Peyer's patch (tissue), 4 donors: ENCODE data around the gene GSTM4. TPM values are rescaled to one million over a fixed set of nuclear protein-coding genes. Genes with fewer than 3 reads are reported as not detected.

Experiments
- DNase-seq, 3 donors: peaks; one replicate each; pipeline ENCODE4 v3.0.0-alpha.2; 2017 to 2019
- H3K27ac ChIP-seq, 4 donors: fragments of 200-600 bp; sonication (generic); one replicate each; pipeline ENCODE4 v1.5.1; 2016 to 2019
- H3K27me3 ChIP-seq, 2 donors: fragments of 200-600 bp; sonication (generic); one replicate each; pipeline ENCODE4 v1.5.1; 2019
- H3K36me3 ChIP-seq, 3 donors: fragments of 200-600 bp; sonication (generic); one replicate each; pipeline ENCODE4 v1.5.1; 2016 to 2019
- H3K4me1 ChIP-seq, 4 donors: fragments of 200-600 bp; sonication (generic); one replicate each; pipeline ENCODE4 v1.5.1; 2016 to 2019
- H3K4me3 ChIP-seq, 4 donors: fragments of 200-600 bp; sonication (generic); 1 replicate in 3 of 4; 2 replicates in 1 of 4; pipeline ENCODE4 v1.5.1; 2016 to 2019; ENCODE audit warnings: mild to moderate bottlenecking in 1 of 4
- H3K9me3 ChIP-seq, 4 donors: fragments of 200-600 bp; sonication (generic); one replicate each; pipeline ENCODE4 v1.5.1; 2016 to 2019; ENCODE audit warnings: mild to moderate bottlenecking in 1 of 4
- CTCF ChIP-seq, 6 experiments: fragments of 450-650 bp in 4 of 6; fragments of 200-600 bp in 2 of 6; sonication (generic) in 1 of 6; IDR thresholded peaks; one replicate each; pipeline ENCODE4 v1.5.1; 2017 to 2019; ENCODE audit warnings: antibody characterized with exemption in 6 of 6, mild to moderate bottlenecking in 3 of 6, moderate library complexity in 1 of 6
- POLR2A ChIP-seq, 2 donors: fragments of 450-650 bp; IDR thresholded peaks; one replicate each; pipeline ENCODE4 v1.5.1; 2017; ENCODE audit warnings: antibody characterized with exemption in 2 of 2, mild to moderate bottlenecking in 2 of 2, moderate library complexity in 2 of 2
- total RNA-seq, 4 donors: library from RNA; depleted of rRNA; stranded (reverse); fragments of >200 nt; gene quantifications; one replicate each; pipeline ENCODE4 v1.1.0, GENCODE V29; 2016

Gene GSTM4
- total RNA-seq, 4 donors from 2014 or later: 76.7 to 276 (median 228) TPM

GRCh38 chr1:109630898-109631512 is 24.9 kb upstream of the GSTM4 start:
- Histone ChIP-seq H3K36me3 (peaks cover 0 to 55% (median 0%) of the 10 kb centered on the region in 3 donors), H3K27ac (no peak overlapping the region)
- TF ChIP-seq POLR2A (IDR thresholded peaks at IDR 0.05) (no peak), CTCF (IDR thresholded peaks at IDR 0.05) (no peak)

GRCh38 chr1:109631513-109632505 is 24.1 kb upstream of the GSTM4 start:
- Histone ChIP-seq H3K27me3 (no peaks in the 10 kb centered on the region), H3K9me3 (no peaks in the 10 kb centered on the region), H3K4me1 (peaks cover 0 to 30% (median 5%) of the 10 kb centered on the region in 4 donors), H3K27ac (no peak overlapping the region), H3K4me3 (no peak overlapping the region), H3K36me3 (peaks cover 0 to 47% (median 0%) of the 10 kb centered on the region in 3 donors)
- DNase-seq: no peak
- TF ChIP-seq POLR2A (IDR thresholded peaks at IDR 0.05) (no peak), CTCF (IDR thresholded peaks at IDR 0.05) (no peak)

More at GRCh38 chr1:109630898-109631512, 24.9 kb upstream of the GSTM4 start:
- Histone ChIP-seq H3K4me3 (no peak overlapping the region), H3K4me1 (peaks cover 0 to 22% (median 3%) of the 10 kb centered on the region in 4 donors), H3K9me3 (no peaks in the 10 kb centered on the region), H3K27me3 (no peaks in the 10 kb centered on the region)
- no peak for DNase-seq

- DNase-seq: peak in 2 of 3 donors; percentile 49 to 54
- Histone ChIP-seq H3K36me3 (peaks cover 0 to 37% (median 0%) of the 10 kb centered on the region in 3 donors), H3K4me3 (no peak overlapping the region), H3K4me1 (peaks cover 0 to 33% (median 5%) of the 10 kb centered on the region in 4 donors), H3K9me3 (no peaks in the 10 kb centered on the region), H3K27me3 (no peaks in the 10 kb centered on the region), H3K27ac (peak overlapping the region in 1 of 4 donors; percentile 25)
- TF ChIP-seq CTCF (IDR thresholded peaks at IDR 0.05): no peak
- TF ChIP-seq POLR2A (IDR thresholded peaks at IDR 0.05): no peak
These were observed 23.1 kb upstream of the GSTM4 start for GRCh38 chr1:109632671-109633346.

GRCh38 chr1:109634292-109634691 is 21.6 kb upstream of the GSTM4 start:
- Histone ChIP-seq H3K27me3 (no peaks in the 10 kb centered on the region), H3K9me3 (no peaks in the 10 kb centered on the region), H3K4me3 (no peak overlapping the region), H3K27ac (peak overlapping the region in 1 of 4 donors; percentile 19), H3K36me3 (peaks cover 0 to 22% (median 0%) of the 10 kb centered on the region in 3 donors), H3K4me1 (peaks cover 0 to 33% (median 5%) of the 10 kb centered on the region in 4 donors)
- DNase-seq: no peak
- TF ChIP-seq CTCF (IDR thresholded peaks at IDR 0.05) (no peak), POLR2A (IDR thresholded peaks at IDR 0.05) (no peak)
